Psoas muscle (tissue), 8 donors: ENCODE results near the gene IQSEC1. TPM values are rescaled to one million over a fixed set of nuclear protein-coding genes. Genes with fewer than 3 reads are reported as not detected.

Experiments
- ATAC-seq, 4 donors: fragments of 200-7000 bp; cut with Tn5 transposase; one replicate each; pipeline ENCODE4 v1.9.1; 2020; ENCODE audit warnings: moderate library complexity in 3 of 4, mild to moderate bottlenecking in 2 of 4
- DNase-seq, 2 donors: peaks; one replicate each; pipeline ENCODE4 v3.0.0-alpha.2; 2020
- H3K27ac ChIP-seq: fragments of 200-600 bp; one replicate; pipeline ENCODE4 v1.8.0; 2022
- H3K27me3 ChIP-seq, 3 donors: fragments of 200-600 bp in 1 of 3; one replicate each; pipeline versions ENCODE4 v1.6.1 to v1.8.0; 2013 to 2022; ENCODE audit warnings: low read length in 2 of 3, mild to moderate bottlenecking in 2 of 3, moderate library complexity in 1 of 3; ENCODE audit not compliant: insufficient read depth in 3 of 3
- H3K36me3 ChIP-seq, 2 donors: fragments of 200-600 bp in 1 of 2; one replicate each; pipeline versions ENCODE4 v1.6.1 to v1.8.0; 2013 to 2022; ENCODE audit warnings: low read depth in 1 of 2, mild to moderate bottlenecking in 1 of 2, moderate library complexity in 1 of 2; ENCODE audit not compliant: insufficient read depth in 1 of 2
- H3K4me1 ChIP-seq: fragments of 200-600 bp; one replicate; pipeline ENCODE4 v1.8.0; 2022
- H3K4me3 ChIP-seq: fragments of 200-600 bp; one replicate; pipeline ENCODE4 v1.8.0; 2022; ENCODE audit warnings: mild to moderate bottlenecking
- H3K9me3 ChIP-seq: fragments of 200-600 bp; one replicate; pipeline ENCODE4 v1.8.0; 2022
- WGBS, 3 donors: extraction: QIAGEN DNeasy Blood & Tissue Kit; methylation state at CpG; one replicate each; pipeline versions ENCODE4 v1.1.6 to v1.1.7; 2013; 5-methylcytosine and 5-hydroxymethylcytosine counted together
- intact Hi-C, 2 donors: fragments of 100-400 bp; cut with DNase I; formaldehyde crosslinking; loops; one replicate each; pipeline versions ENCODE4 v1.11.0 to v1.14.2; 2022
- polyA plus RNA-seq, 3 donors: library from polyadenylated mRNA; stranded (reverse); fragments of 200-250 nt; gene quantifications; one replicate each; pipeline ENCODE4 v1.2.3, GENCODE V29; 2013
- total RNA-seq, 4 donors: library from RNA; stranded (reverse); fragmentation: NEBNext Ultra II Directional in 2 of 4; extraction: Animal tissue kit (Norgen Biotek cat#: 25700) in 2 of 4; gene quantifications; one replicate each; pipeline versions ENCODE4 v1.2.1 to v1.2.4, GENCODE V29; 2021 to 2023
- TF ChIP-seq, protein P1 (sequence below): fragments of 200-600 bp; IDR thresholded peaks from one replicate; pipeline ENCODE4 v1.8.0; 2022; ENCODE audit warnings: antibody characterized with exemption
- donor health status: healthy with polysubstance abuse.
- donor health status: DM: no; HTN: no; CAD: no; lungs with moderate emphysema.
- donor health status: Bipolar disorder and iron deficiency.
- donor health status: healthy.
- donor health status: DM: yes; HTN: yes; CAD: no.
- donor health status: DM: no; HTN: no; CAD: no.
- donor health status: DM: no; HTN: no; CAD: no.
- donor health status: DM: yes; HTN: yes; CAD: no.

The IQSEC1 gene
- total and polyA plus RNA-seq, 7 donors = 8.6 to 45.4 (median 28.0) TPM

GRCh38 chr3:12977117-12977808 is 96.0 kb downstream of the IQSEC1 start:
- no peak for ATAC-seq
- 85 to 90% (median 88%) methylated on average over 10 of the region's 10 CpGs for WGBS, 3 donors

GRCh38 chr3:12975748-12976522 is 97.3 kb downstream of the IQSEC1 start:
- Histone ChIP-seq H3K27ac (no peak overlapping the region), H3K4me1 (peaks cover 27% of the 10 kb centered on the region), H3K27me3 (no peaks in the 10 kb centered on the region), H3K9me3 (no peaks in the 10 kb centered on the region), H3K4me3 (no peak overlapping the region), H3K36me3 (no peaks in the 10 kb centered on the region)
- peak in 1 of 2 donors; percentile 35 for DNase-seq
- WGBS, 3 donors = 78 to 86% (median 83%) methylated on average over 12 of the region's 12 CpGs
- TF ChIP-seq, protein P1, sequence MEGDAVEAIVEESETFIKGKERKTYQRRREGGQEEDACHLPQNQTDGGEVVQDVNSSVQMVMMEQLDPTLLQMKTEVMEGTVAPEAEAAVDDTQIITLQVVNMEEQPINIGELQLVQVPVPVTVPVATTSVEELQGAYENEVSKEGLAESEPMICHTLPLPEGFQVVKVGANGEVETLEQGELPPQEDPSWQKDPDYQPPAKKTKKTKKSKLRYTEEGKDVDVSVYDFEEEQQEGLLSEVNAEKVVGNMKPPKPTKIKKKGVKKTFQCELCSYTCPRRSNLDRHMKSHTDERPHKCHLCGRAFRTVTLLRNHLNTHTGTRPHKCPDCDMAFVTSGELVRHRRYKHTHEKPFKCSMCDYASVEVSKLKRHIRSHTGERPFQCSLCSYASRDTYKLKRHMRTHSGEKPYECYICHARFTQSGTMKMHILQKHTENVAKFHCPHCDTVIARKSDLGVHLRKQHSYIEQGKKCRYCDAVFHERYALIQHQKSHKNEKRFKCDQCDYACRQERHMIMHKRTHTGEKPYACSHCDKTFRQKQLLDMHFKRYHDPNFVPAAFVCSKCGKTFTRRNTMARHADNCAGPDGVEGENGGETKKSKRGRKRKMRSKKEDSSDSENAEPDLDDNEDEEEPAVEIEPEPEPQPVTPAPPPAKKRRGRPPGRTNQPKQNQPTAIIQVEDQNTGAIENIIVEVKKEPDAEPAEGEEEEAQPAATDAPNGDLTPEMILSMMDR = no peak
- peak in 1 of 4 donors; percentile 22 for ATAC-seq
- intact Hi-C loops = no loop called here

More at GRCh38 chr3:12977117-12977808, 96.0 kb downstream of the IQSEC1 start:
- Histone ChIP-seq H3K9me3 (no peaks in the 10 kb centered on the region), H3K4me3 (no peak overlapping the region), H3K27ac (no peak overlapping the region), H3K27me3 (no peaks in the 10 kb centered on the region), H3K4me1 (peaks cover 20% of the 10 kb centered on the region), H3K36me3 (no peaks in the 10 kb centered on the region)
- intact Hi-C loops = no loop called here
- TF ChIP-seq, protein P1 = no peak
- no peak for DNase-seq

DNA sequence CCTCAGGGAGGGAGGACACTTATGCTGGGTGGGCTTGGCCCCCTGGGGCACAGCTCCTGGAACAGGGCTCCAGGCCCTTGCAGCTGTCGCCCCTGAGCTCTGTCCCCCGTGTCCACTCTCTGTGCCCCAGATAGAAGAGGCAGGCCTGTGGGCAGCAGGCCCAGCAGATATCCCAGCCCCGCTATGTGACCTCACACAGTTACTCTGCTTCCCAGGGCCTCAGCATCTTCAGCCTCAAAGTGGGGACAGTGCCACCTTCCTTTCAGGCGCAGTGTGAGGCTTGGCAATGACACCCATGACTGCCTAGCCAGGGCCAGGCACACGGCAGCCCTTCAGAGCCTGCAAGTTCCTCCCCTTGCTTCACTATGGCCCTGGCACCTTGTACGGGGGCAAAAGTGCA is 98.4 kb downstream of the IQSEC1 start:
- 38 to 71% (median 48%) methylated on average over 6 of the region's 6 CpGs for WGBS, 3 donors
- H3K27ac ChIP-seq = no peak overlapping the region
- peaks cover 36% of the 10 kb centered on the region for H3K4me1 ChIP-seq
- H3K9me3 ChIP-seq = no peaks in the 10 kb centered on the region
- TF ChIP-seq, protein P1 = no peak
- H3K27me3 ChIP-seq = no peaks in the 10 kb centered on the region
- no peak overlapping the region for H3K4me3 ChIP-seq
- intact Hi-C loops = no loop called here
- DNase-seq = peak in 1 of 2 donors; percentile 41
- H3K36me3 ChIP-seq = no peaks in the 10 kb centered on the region
- no peak for ATAC-seq

DNA sequence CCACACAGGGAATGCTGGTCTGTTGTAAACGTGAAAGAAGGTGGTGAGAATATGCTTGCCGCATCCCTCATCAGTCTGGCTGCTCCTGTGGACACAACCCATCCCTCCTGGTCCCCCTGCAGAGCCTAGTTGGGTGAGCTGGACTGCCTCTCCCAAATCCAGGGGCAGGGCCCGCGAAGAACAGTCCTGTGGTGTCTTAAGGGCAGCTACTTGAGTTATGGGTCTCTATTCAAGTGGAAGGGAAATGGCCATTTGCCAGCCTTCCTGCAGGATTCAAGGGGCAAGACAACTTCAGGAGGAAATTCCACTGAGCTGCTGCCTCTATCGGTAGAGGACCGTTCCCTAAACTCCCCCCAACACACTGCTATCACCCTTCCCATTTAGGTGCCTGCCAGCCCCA is 98.9 kb downstream of the IQSEC1 start:
- WGBS, 3 donors = 78 to 80% (median 79%) methylated on average over 6 of the region's 6 CpGs
- TF ChIP-seq, protein P1 = no peak
- intact Hi-C loops = no loop called here
- Histone ChIP-seq H3K4me1 (peaks cover 41% of the 10 kb centered on the region), H3K36me3 (no peaks in the 10 kb centered on the region), H3K4me3 (no peak overlapping the region), H3K27ac (no peak overlapping the region), H3K27me3 (no peaks in the 10 kb centered on the region), H3K9me3 (no peaks in the 10 kb centered on the region)
- no peak for DNase-seq
- no peak for ATAC-seq
